ENCODE results near the gene TSHZ2.
"Not testable (repeated sequence)": the region's sequence is repeated elsewhere in the genome, so short reads cannot be mapped to it uniquely, and the experiment has no call there.

TSHZ2 gene

DNA sequence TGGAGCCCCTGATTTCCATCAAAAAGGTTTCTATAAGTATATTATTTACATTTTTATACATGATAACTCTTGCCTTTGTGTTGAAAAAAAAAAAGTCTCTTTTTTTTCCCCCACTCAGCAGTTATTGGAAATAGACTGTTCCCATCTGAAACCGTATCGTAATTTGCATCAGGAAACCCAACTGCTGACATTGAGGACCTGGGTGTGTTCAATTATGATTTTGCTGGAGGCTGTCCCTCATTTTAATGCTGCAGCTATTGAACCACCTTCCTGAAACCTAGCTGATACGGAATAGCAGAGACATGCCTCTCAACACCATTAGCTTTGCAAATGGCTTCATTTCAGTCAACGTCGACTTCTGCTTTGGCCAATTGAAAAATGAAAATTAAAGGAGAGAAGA, 522.6 kb downstream of the TSHZ2 start:
- no peak for DNase-seq

DNA sequence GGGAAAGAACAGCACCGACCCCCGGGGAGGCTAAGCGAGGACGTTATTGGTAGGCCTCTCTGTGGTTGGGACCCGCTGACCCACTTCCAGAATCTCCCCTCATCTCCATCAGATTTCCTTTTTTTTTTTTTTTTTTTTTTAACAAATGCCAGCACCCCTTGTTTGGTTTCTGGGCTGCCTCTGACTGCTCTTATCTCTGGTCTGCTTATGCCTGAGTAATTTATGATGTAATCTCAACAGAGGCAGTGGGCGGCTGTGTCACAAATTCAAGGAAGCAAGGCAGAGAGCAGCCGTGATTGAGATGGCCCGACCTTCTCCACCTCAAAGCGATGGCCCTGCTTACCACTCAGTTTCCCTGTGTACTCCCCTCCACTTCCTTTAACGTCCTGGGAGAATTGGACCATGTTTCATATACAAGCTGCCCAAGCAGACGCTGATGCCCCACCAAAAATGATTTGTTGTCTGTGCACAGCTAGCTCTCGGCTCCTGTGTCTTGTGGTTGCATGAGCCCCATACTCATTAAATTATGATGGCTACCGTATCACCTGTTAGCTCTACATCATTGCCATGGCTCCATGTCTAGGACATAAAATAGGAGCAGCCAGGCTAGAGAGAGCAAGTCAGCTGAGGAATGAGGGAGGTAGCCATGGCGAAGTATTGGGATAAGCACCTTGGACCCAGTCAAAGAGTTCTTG, 523.4 kb downstream of the TSHZ2 start:
- DNase-seq: no peak

DNA sequence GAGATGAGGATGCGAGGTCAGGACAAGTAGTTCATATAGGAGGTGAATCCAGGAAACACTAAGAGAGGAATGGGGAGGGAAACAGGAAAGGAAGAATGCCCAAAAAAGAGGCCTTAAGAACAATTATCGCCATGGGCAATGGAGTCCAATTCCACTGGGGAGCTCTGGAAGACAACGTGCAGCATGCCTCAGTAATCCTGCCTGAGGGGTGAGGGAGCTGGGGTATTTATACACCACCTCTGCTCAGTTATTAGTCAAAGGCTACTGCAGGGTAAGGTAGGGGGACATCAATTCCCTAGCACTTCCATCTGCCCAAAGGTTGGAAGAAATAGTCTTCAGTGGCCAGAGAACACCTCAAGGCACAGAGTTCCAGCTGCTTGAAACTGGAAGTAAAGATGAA, 525.1 kb downstream of the TSHZ2 start:
- no peak for DNase-seq

DNA sequence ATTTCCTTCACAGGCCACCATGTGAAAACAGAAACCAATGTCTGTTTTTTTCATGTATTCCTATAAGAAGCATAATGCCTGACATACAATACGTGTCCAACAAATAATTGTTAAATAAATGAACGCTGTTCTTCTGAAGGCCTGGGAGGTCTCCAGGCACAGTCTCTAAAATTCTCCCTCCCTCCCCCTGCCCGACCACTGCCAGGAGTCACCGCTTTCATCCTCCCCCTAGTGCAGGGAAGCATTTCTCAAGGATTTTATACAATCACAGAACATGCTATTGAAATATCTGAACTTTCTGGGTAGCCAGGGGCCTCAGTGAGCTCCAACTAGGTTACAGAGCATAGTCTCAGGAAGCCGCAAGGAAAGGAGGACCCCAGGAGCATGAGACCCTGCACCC, 526.2 kb downstream of the TSHZ2 start:
- no peak for DNase-seq

DNA sequence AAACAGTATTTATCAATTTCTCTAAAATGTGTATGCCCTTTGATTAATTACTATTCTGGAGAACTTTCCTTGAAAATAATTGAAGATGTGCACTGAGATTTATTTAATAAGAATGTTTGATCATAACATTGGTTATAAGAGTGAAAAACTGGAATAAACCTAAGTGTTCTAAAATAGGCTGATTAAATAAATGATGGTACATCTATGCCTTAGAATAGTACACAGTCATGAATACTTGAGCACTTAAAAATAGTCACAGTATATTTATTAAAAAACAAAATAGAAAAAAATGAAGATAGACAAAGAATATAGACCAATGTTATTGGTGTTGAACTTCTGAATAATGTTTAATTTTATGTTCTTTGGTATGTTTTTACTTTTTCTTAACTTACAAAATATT, 528.5 kb downstream of the TSHZ2 start:
- DNase-seq: no peak

DNA sequence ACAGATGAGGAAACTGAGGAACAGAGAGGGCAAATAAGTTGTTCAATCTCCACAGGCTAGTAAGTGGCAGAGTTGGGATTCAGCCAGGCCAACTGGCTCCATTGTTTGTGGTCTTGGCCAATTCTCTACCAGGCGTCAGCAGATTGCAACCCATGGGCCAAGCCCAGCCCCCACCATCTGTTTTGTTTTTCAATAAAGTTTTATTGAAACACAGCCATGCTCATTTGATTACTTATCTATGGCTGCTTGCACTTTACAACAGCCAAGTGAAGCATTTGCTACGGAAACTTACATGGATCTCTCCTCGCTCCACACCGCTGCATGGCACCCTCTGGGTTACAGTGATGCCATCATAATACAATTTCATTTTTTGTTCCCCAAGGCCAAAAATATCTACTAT, 530.7 kb downstream of the TSHZ2 start:
- no peak for DNase-seq

DNA sequence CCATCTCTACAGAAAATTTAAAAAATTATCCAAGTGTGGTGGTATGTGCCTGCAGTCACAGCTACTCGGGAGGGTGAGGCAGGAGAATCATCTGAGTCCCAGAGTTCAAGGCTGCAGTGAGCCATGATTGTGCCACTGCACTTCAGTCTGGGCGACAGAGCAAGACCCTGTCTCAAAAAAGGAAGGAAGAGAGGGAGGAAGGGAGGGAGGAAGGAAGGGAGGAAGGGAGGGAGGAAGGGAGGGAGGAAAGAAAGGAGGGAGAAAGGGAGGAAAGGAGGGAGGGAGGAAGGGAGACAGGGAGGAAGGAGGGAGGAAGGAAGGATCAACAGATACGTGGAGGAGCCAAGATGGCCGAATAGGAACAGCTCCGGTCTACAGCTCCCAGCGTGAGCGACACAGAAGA, 531.4 kb downstream of the TSHZ2 start:
- no peak for DNase-seq

DNA sequence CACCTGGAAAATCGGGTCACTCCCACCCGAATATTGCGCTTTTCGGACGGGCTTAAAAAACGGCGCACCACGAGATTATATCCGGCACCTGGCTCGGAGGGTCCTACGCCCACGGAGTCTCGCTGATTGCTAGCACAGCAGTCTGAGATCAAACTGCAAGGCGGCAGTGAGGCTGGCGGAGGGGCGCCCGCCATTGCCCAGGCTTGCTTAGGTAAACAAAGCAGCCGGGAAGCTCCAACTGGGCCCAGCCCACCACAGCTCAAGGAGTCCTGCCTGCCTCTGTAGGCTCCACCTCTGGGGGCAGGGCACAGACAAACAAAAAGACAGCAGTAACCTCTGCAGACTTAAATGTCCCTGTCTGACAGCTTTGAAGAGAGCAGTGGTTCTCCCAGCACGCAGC, 531.9 kb downstream of the TSHZ2 start:
- DNase-seq: not testable (repeated sequence)

DNA sequence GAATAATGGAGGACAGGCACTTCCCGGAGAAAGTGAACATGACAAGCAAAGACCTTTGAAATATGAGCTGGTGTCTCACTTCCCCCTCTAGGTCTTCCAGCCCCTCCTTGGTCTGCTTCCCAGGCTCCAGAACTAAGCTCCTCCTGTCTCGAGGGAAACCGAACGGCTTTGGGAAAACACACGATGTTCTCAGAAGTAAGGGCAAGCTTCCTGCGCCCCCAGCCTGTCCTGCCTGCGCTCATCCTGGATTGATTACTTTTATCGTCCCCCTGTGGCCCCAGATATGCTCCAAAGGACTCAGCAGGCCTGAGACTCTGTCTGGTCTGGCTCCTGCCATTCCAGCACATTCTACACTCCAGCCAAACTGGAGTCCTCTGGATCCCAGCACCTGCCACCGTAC, 538.1 kb downstream of the TSHZ2 start:
- DNase-seq: no peak

DNA sequence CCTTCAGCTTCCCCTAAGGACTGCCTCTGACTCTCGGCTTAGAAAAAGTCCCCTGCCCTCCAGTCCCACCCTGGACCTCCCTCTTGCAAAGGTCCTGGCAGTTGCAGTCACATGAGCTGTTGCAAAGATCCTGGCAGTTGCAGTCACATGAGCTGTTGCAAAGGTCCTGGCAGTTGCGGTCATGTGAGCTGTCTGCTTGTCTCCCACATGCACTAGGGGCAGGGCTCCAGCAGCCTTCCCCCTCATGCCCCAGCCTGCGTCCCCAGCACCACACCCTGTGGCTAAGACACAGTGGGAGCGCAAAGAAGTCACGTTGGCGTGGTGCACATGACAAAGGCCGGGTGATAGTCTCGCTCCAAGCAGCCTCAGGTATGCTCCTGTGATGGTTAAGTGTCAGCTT, 538.5 kb downstream of the TSHZ2 start:
- DNase-seq: no peak

DNA sequence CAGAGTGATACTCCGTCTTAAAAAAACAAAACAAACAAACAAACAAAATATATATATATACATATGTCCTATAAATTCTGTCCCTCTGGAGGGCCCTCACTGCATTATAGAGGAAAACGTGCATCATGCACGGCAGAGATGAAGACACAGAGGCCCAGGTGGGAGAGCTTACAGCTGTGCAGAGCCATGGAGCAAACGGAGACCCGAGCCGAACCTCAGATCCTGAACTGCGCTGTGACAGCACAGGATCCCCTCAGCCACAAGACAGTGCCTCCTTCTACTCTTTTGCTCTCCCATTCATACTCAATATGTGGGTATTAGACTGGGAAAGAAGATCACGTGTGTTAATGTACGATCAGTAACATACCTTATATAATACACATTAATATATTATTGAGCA, 539.9 kb downstream of the TSHZ2 start:
- DNase-seq: no peak

DNA sequence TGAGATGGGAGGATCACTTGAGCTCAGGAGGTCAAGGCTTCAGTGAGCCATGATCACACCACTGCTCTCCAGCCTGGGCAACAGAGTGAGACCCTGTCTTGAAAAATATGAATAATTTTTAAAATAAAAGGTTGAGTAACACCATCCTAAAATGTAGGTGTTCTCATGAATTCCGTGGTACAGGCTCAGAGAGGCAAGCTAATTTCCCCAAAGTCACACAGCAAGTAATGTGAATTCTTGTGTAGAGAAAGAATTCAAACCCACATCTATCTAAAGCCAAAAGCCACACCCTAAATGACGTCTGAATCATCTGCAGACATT, 541.0 kb downstream of the TSHZ2 start:
- DNase-seq: no peak

DNA sequence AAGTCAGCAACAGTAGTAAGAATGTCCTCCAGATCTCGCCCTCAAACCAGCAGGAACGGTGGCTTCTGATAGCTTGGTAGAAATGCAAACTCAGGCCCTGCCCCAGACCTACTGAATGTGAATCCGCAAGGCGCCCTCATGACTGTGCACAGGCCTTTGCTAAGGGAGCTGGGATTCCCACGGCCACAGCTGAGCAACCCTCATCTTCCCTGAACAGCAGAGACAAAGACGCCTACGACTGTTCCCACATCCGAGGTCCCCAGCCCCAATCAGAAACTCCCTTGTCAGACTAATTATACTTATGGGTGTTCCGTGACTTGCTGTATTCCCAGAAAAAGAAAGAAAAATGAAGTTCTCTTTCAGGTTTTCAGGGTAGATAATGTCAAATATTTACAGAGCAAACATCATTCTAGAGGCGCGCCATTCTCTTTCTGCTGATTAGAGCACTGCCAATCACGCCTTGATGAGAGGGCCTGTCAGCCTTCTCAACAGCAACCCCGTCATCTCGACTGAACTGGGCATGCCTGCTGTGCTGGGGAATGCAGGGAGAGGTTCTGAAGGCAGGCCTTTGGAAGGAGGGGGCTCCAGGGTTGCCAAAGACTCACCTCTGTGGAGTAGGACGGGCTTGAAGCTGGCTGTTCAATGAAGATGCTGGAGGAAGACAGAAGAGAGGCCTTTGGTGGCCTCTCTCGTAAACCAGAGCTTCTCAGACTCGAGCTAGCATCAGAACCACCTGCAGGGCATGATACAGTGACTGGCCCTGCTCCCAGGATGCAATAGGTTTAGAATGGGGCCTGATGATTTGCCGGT, 541.5 kb downstream of the TSHZ2 start:
- no peak for DNase-seq

DNA sequence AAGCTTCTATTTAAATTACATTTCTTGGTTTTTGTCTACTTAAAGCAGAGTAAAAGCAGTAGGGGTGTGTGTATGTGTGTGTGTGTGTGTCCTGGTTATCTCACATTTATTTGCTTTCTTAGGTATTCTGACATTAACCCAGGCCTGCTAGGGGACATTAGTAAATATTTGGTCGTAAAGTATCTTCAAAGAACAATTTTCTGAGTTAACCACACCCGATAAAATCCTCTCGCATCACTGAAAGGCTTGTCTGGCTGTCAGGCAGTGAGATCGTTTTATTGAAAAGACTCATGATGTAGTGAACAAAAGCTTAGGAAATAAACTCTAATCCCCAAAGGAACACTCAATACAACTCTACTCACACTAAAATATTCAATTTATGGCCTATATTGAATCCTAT, 543.6 kb downstream of the TSHZ2 start:
- DNase-seq: no peak

DNA sequence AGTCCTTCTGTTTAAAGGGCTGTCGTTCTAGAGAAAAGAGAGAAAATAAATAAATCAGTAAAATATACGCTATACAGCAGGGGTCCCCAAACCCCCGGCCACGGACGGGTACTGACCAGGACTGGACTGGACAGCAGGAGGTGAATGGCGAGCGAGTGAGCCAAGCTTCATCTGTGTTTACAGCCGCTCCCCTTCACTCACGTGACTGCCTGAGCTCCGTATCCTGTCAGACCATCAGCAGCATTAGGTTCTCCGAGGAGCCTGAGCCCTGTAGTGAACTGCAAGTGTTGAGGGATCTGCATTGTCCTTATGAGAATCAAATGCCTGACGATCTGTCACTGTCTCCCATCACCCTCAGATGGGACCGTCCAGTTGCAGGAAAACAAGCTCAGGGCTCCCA, 545.0 kb downstream of the TSHZ2 start:
- DNase-seq: no peak

DNA sequence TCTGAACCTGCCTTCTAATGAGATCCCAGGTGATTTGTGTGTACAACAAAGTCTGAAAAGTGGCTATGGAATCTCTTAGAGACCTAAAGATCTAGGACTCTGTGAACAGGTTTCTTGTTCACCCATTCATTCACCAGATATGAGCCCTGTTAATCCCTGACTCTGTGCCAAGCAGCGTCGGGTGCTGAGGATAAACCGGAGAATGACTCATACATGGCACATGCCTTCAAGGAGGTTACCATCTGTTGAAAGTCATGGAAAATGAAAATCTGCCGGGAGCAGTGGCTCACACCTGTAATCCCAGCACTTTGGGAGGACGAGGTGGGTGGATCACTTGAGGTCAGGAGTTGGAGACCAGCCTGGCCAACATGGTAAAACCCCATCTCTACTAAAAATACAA, 549.3 kb downstream of the TSHZ2 start:
- not testable (repeated sequence) for DNase-seq

DNA sequence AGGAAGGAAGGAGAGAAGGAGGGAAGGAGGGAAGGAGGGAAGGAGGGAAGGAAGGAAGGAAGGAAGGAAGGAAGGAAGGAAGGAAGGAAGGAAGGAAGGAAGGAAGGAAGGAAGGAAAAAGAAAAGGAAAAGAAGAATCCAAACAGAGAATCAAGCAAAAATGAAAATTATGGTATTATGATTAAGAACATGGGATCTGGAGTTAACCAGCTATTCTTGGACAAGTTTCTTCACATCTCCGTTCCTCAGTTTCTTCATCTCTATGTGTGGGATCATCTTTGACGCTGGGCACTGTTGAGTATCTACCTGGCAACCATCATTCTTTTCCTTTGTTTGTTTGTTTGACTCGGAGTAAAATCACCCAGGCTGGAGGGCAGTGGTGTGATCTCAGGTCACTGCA, 549.9 kb downstream of the TSHZ2 start:
- no peak for DNase-seq

DNA sequence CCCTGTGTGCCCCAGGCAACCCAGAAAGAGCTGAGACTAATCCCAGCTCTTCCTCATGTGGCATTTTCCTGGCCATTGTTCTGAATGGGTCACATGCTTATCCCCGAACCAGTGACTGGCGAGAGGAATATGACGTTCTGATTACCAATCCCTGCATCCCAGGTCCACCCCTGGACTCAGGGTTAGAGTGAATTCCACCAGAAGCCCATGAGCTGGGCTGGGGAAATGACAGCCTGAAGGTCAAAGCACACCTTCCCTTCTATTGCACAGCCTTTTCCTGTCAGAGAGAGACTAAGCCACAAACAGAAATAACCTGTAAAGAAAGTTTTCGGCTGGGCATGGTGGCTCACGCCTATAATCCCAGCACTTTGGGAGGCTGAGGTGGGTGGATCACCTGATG, 550.5 kb downstream of the TSHZ2 start:
- DNase-seq: no peak

DNA sequence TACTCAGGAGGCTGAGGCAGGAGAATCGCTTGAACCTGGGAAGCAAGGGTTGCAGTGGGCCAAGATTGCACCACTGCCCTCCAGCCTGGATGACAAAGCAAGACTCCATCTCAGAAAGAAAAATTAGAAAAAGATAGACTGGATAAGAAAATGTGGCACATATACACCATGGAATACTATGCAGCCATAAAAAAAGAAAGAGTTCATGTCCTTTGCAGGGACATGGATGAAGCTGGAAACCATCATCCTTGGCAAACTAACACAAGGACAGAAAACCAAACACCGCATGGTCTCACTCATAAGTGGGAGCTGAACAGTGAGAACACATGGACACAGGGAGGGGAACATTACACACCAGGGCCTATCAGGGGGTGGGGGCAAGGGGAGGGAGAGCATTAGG, 551.5 kb downstream of the TSHZ2 start:
- DNase-seq: not testable (repeated sequence)

DNA sequence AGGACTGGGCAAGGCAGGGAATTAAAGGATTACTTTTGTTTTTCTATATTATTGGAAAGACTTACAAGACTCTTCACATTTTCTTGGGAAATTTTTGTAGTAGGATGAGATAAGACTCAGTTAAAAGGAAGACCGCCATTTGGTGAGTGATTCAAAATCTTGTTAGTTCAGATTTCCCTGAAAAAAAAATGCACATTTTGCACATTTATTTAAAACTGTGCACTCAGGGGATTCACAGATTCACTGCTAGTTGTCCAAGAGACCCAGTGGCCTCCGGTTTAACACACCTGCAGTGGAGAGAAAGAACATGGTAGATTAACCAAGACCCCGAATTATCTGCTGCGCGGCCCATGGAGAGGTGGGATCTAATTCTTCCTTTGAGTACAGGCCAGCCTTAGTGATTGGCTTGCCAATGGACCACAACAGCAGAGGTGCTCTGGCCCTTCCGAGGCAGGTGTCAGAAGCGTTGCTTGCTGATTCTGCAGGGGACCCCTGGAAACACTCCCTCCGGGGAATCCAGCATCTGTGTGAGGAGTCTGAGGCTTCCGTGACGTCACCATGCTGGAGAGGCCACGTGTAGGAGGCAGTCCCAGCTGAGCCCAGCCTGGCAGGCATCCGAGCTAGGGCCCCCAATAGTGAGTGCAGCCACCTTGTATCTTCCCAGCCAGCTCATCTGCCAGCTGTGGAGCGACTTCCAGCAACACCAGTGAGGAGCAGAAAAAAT, 552.6 kb downstream of the TSHZ2 start:
- no peak for DNase-seq

DNA sequence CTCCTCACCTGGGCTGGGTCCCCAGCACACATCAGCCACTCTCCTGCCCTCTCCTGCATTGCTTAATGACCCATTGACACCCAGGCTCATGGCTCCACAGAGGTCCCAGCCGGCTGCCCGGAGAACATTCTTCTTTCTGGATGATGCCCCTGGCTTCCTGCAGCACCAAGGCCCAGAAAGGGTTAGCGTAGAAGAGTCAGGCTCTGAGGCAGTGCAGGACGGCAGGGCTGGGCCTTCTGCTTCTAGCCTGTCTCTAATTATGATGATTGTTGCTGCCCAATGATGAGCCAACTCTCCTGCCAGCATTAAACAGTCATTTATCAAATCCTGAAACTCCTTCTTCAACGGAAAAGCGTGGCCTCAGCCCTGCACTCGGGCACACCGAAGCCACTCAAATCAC, 555.0 kb downstream of the TSHZ2 start:
- DNase-seq: no peak

DNA sequence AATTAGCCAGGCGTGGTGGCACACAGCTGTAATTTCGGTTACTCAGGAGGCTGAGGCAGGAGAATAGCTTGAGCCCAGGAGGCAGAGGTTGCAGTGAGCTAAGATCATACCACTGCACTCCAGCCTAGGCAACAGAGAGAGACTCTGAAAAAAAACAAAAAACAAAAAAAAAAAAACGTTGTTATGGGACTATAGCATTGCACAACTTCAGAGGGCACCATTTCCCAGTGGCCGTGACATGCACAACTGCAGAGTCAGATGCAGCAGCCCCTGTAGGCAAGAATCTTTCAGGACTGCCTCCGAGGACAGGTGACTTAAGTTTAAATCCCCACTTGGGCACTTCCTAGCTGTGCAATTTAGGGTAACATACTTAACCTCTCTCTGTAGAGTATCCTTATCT, 557.5 kb downstream of the TSHZ2 start:
- DNase-seq: no peak

DNA sequence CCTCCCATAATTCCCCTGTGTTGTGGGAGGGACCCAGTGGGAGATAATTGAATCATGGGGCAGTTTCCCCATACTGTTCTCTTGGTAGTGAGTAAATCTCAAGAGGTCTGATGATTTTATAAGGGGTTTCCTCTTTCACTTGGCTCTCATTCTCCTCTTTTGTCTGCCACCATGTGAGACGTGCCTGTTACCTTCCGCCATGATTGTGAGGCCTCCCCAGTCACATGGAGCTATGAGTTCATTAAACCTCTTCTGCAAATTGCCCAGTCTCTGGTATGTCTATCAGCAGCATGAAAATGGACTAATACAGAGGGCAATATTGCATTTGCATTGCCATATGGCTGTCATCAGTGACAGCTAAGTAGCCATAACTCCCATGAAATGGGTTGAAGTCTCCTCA, 558.3 kb downstream of the TSHZ2 start:
- DNase-seq: no peak

DNA sequence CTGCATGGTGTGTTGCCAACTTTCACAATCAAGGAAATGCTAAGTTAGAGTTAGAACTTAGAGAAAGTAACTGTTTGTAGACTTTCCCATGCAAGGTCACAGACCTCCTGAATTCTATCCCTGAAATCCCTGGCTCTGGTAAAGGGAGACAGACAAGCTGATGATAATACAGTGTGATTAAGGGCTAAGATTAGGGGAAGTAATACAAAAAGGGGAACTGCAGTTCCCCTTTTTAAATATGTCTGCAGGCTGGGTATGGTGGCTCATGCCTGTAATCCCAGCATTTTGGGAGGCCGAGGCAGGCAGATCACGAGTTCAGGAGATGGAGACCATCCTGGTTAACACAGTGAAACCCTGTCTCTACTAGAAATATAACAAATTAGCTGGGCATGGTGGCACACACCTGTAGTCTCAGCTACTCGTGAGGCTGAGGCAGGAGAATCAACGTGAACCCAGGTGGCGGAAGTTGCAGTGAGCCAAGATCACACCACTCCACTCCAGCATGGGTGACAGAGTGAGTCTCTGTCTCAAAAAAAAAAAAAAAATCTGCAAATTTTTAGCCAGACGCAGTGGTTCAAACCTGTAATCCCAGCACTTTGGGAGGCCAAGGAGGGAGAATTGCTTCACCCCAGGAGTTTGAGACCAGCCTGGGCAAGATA, 560.6 kb downstream of the TSHZ2 start:
- DNase-seq: not testable (repeated sequence)

Data from activated CD8-positive, alpha-beta memory T cell treated with anti-CD3 and anti-CD28 coated beads, Interleukin-2, amount 50 U/mL, for 4 hours (primary cell).